HG03469 (cell line): ENCODE results near the gene MDN1.
"Not testable (repeated sequence)": the region's sequence is repeated elsewhere in the genome, so short reads cannot be mapped to it uniquely, and the experiment has no call there.

Source experiments
- ATAC-seq: cut with Tn5 transposase; IDR thresholded peaks from one replicate; pipeline ENCODE4 v1.9.1; 2021; ENCODE audit warnings: mild to moderate bottlenecking, moderate library complexity, moderate number of reproducible peaks; ENCODE audit not compliant: unreplicated experiment

Gene MDN1

GRCh38 chr6:89657445-89658158 is 162.0 kb downstream of the MDN1 start:
- ATAC-seq: no peak

DNA sequence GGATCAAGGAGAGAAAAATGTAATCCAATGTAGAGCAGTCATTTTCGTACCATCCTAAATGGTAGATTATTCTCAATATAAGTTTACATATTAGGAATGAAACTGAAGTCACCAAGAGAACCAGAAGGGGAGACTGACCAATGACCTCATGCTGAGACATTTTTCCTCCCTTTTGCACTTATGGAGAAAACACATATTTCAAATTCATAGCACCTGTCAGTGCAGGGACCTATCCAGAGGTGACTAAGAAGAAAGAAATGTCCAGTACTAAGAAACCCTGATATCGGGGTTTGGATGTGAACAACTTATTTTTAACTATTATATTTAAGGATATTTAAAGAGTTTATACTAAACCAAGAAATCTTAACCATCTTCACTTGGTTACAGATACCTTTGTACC is 164.5 kb downstream of the MDN1 start:
- no peak for ATAC-seq

GRCh38 chr6:89650579-89650978 is 169.0 kb downstream of the MDN1 start:
- ATAC-seq: no peak

DNA sequence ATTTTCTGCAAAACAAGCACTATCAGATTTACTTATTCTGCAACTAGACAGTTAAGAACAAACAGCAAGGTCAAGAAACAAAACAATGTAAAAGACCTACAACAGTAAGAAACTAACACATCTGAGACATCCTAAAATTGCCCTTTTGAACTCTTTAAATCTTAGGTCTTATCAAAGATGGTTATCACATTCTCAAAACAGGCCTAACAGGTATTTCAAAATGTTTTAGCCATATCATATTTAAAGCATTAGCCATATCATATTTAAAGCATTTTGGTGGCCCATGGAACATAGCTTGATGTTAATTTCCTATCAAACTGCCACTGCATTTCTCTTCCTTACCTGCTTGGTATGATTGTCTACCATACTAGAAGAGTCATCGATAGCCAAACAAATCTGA is 169.9 kb downstream of the MDN1 start:
- no peak for ATAC-seq

GRCh38 chr6:89644864-89645263 is 174.7 kb downstream of the MDN1 start:
- ATAC-seq: no peak

GRCh38 chr6:89643406-89643805 is 176.2 kb downstream of the MDN1 start:
- ATAC-seq: no peak

GRCh38 chr6:89642956-89643355 is 176.6 kb downstream of the MDN1 start:
- ATAC-seq: no peak

DNA sequence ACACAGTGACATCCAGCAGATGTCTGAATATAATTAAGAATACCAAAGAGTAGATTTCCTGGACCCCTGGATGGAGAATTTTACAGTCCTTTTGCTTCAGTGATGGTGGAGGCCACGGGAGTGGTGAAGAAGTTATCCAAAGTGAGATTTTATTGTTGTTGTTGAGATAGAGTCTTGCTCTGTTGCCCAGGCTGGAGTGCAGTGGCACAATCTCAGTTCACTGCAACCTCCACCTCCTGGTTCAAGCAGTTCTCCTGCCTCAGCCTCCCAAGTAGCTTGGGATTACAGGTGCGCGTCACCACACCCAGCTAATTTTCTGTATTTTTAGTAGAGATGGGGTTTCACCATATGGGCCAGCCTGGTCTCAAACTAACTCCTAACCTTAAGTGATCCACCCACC is 178.0 kb downstream of the MDN1 start:
- not testable (repeated sequence) for ATAC-seq

DNA sequence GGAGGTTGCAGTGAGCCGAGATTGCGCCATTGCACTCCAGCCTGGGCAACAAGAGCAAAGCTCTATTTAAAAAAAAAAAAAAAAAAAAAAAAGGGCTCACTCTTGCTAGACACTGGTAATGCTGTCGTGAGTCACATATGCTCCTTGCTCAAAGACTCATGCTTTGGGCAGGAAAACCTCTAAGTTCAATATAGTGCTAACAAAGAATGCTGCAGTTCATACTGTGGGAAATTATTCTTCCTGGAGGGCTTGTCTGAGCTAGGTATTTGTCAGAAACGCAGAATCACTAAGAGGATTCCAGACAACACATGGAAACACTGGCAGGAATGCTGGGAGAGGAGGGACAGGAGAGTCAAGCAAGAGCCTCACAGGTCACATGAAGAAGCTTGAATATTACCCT is 178.8 kb downstream of the MDN1 start:
- no peak for ATAC-seq

GRCh38 chr6:89638320-89639195 is 181.0 kb downstream of the MDN1 start, which contains the start of gene LYRM2:
Gene LYRM2, minus strand, starts transcription at chr6:89638747. Its CDS starts 31 bp downstream, at chr6:89638716.
- ATAC-seq: peak; percentile 90

- no peak for ATAC-seq
Measured at GRCh38 chr6:89637960-89638319, 181.7 kb downstream of the MDN1 start.

DNA sequence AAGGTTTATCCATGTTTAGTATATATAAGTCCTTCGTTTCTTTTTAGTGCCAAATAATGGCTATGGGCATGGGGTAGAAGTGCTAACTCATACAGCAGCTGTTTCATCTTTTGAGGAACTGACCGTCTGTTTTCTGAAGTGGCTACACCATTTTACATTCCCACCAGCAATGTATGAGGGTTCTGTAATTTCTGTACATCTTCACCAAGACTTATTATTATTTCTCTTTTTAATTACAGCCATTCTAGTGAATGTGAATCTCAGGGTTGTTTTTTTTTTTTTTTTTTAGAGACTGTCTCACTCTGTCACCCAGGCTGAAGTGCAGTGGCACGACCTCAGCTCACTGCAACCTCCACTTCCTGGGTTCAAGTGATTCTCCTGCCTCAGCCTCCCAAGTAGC is 183.2 kb downstream of the MDN1 start:
- ATAC-seq: not testable (repeated sequence)

DNA sequence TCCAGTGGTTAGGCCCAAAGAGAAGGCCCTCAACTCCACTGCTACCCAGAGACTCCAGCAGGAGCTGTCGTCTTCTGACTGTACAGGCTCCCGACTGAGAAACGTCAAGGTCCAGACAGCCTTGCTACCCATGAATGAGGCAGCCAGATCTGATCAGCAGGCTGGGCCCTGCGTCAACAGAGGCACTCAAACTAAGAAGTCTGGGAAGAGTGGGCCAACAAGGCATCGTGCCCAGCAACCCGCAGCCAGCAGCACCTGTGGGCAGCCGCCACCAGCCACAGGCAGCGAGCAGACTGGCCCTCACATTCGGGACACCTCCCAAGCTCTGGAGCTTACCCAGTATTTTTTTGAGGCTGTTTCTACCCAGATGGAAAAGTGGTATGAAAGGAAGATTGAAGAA is 189.1 kb downstream of the MDN1 start:
- no peak for ATAC-seq

DNA sequence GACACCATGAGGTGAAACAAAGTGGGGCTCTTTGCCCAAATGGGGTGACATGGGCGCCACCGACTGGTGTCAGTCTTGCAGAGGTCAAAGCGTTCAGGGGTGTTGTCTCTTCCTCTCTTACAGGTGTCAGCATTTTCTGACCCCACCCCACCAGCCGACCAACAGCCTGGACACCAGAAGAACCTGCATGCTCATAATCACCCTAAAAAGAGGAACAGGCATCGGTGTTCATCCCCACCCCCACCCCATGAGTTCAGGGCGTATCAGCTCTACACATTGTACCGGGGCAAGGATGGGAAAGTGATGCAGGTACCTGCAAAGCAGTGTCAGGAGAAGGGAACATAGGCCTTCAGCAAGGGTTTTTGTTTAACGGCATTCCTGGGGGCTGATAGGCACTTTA is 195.8 kb downstream of the MDN1 start:
- no peak for ATAC-seq

GRCh38 chr6:89619567-89619966 is 200.0 kb downstream of the MDN1 start:
- no peak for ATAC-seq

DNA sequence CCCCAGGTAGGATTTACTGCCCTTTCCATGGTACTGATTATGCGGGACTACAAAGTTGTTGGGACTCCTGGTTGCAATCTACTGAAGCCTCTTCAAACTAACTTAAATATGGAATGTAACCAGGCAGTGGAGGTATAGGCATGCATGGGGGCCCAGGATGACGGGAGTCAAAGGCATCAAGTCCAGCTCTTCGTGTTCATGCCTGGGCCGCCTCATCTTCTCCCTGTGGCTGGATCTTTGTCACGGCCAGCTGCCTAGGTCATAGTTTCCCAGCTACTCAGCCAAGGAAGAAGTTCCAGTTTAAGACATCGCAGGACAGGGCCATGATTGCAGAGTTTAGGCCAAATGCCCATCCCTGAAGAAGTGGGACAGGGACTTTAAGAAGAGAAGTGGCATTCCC is 201.6 kb downstream of the MDN1 start:
- no peak for ATAC-seq

DNA sequence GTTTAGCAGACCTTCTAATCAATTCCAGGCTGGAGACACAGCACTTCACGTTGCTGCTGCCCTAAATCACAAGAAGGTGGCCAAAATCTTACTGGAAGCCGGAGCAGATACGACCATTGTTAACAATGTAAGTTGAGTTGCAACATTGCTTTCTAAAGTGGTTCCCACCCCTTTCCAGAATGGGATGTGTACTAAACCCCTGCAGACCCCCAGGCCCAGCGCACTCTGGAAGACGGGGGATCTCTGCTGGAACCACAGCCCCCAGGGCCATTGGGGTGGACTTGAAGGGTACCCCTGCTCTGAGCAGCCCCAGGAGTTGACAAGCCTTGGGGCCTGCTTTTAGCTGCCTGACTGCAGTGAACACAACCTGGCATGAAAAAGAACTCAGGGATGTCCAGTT is 203.1 kb downstream of the MDN1 start:
- no peak for ATAC-seq

DNA sequence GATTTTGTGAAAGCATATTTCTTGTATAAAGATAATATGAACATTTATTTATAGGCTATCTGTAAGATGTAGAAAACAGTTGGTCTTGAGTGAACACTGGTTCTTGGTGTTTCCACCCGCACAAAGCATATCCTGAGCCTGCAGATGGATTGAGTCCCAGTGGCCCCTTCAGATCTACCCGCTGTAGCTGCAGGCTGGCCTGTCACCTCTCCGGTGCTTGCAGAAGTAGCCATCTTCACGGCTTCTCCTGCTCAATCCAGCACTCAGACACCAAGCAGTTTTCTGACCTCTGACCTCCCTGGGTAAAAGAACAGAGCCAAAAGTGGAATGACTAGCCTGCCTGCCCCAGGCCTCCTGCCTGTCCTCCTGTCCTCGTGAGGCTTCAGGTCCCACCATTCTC is 203.7 kb downstream of the MDN1 start:
- no peak for ATAC-seq

- ATAC-seq: no peak
Measured at GRCh38 chr6:89613790-89614189, 205.8 kb downstream of the MDN1 start.

- ATAC-seq: no peak
Measured at GRCh38 chr6:89612121-89612520, 207.5 kb downstream of the MDN1 start.

GRCh38 chr6:89611666-89612065 is 207.9 kb downstream of the MDN1 start:
- ATAC-seq: no peak

DNA sequence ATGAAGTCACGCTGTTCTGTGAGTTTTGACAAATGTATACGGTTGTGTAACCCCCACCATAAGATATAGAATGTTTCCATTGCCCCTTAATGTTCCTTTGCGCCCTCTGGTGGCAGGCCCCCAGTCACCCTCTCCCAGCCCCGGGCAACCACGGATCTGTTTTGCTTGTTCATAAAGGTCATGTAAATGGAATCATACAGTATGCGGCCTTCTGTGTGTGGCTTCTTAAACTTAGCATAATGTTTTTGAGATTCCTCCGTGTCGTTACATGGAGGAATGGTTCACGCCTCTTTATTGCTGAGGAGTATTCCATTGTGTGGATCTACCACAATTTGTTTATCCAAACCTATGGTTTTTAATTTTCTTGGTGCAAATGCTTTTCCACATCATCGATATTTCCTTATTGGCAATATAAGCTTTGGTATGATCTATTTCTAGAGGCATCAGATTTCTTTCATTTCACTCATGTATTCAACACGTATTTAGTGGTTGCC is 209.4 kb downstream of the MDN1 start:
- no peak for ATAC-seq
